Right renal pelvis (tissue), 4 donors: ENCODE results near the gene DGCR6L. TPM values are rescaled to one million over a fixed set of nuclear protein-coding genes. Genes with fewer than 3 reads are reported as not detected.
"Not testable (repeated sequence)": the region's sequence is repeated elsewhere in the genome, so short reads cannot be mapped to it uniquely, and the experiment has no call there.

ENCODE experiments used
- DNase-seq, 4 donors: peaks; one replicate each; pipeline ENCODE4 v3.0.0-alpha.2; 2013; ENCODE audit warnings: low read depth in 4 of 4, low spot score in 3 of 4, missing footprints in 1 of 4
- polyA plus RNA-seq, 4 donors: library from polyadenylated mRNA; unstranded; fragments of 120-200 nt; gene quantifications; one replicate each; pipeline ENCODE4 v1.2.1, GENCODE V29; 2013; ENCODE audit not compliant: insufficient read length in 4 of 4

Gene DGCR6L
- polyA plus RNA-seq: 10 to 100 TPM; 45.1 to 68.0 (median 52.9) TPM

DNA sequence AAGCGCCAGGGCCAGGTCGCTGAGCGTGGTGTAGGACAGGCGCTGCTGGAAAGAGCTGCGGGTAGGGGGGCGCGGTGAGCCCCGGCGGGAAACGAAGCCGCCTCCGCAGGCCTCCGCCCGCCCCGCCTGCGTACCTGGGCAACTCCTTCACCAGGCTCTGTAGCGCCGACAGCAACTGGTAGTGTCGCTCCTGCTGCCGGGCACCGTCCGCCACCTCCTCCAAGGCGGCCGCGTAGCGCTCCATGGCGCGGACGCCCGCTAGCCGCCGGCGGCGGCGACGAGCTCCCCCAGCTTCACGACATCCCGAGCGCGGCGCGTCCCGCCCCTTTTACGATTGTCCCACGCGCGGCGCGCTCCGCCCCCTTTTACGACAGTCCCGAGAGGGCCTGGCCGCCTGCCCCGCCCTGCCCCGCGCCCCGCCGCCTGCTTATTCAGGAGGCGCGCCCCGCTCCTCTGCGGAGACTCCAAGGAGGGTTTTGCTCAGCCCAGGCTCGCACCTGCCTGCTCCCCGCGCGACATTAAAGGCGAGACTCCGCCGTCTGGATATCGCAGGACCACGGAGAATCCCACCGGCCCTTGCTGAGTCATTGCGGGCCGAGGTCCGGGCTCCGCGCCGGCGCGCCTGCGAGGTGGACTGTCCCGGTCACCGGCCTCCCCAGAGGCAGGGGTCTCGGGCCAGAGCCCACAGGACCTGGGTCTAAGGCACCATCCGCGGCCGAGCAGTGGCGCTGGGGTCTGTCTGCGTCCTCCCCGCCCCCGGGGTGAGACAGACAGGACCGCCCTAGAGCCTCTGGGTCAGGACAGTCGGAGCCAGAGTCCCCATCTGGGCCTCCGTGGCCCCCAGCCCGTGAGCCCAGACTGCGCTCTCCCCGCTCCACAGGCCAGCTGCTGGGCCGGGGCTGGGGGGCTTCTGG is at the start of gene DGCR6L:
Gene DGCR6L, minus strand, starts transcription at position 316 of the 914 bp plus-strand sequence. Its CDS starts 72 bp downstream, at position 244.
- peak; percentile 90 to 93 (median 92) for DNase-seq

DNA sequence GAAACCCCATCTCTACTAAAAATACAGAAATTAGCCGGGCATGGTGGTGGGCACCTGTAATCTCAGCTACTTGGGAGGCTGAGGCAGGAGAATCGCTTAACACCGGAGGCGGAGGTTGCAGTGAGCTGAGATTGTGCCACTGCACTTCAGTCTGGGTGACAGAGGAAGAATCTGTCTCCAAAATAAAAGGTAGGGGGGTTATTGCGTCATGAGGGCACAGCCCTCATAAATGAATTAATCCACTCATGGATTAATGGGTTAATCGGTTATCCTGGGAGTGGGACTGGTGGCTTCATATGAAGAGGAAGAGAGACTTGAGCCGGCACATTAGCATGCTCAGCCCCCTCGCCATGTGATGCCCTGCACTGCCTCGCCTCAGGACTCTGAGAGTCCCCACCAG is 49.0 kb upstream of the DGCR6L start:
- DNase-seq: not testable (repeated sequence)

DNA sequence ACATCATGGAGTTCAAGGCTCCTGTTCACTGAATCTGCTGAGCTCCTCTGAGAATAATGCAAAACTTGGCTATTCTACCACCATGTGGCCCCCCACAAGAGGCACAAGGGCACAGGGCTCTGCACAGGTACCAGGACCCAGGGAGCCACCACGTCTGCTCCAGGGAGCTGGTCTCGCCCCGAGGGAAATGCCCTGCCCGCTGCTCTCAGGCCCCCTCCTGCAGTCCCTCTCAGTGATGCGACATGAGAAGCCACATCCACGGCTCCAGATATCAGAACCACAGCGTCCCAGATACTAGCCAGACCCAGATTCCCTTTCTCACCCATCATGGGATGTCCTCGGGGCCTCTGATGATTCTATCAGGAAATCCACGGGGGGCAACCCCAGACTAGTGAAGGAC is 47.0 kb upstream of the DGCR6L start:
- DNase-seq: not testable (repeated sequence)

DNA sequence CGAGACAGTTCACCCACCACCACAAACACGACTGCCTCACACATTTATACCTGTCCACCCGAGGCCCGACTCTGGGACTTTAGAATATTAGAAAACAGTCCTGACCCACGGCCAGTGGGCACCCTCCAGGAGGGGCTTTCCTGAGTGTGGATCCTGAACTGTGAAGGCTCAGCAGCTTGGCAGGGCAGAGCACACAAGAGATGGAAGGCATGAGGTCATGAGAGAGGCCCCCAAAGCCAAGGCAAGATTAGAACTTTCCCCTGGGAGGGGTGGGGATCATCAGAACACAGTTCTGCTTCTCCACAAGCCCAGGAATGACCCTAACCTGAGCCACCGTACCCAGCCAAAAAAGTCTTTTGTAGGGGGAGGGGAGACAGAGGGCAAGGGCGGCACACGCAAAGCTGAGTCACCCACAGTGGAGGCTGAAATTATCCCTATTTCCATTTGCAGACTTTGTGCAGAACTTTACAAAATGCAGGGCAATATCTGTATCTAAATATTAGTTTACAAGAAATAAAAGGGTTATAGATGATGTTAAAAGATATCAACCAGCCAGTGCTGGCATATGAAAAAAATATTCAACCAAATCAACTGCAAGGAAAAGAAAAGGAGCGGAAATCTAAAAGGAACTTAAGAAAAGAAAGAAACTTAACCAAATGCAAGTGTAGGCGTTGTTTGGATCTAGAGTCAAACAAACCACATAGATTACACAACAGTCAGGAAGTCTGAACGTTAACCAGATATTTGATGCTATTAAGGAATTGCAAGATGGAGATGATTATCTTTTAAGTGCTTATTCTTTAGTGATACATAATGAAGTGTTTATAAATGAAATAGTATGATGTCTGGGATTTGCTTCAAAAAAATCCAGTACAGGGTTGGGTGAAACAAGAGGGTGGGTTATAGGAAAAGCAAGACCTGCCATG is 44.7 kb upstream of the DGCR6L start:
- not testable (repeated sequence) for DNase-seq

DNA sequence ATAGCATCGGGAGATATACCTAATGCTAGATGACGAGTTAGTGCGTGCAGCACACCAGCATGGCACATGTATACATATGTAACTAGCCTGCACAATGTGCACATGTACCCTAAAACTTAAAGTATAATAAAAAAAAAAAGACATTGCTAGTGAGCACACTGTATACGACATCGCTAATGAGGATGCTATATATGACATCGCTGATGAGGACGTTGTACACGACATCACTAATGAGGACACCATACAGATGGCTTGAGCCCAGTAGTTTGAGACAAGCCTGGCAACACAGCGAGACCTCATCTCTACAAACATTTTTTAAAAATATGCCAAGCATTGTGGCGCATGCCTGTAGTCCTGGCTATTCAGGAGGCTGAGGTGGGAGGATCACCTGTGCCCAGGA is 42.5 kb upstream of the DGCR6L start:
- DNase-seq: not testable (repeated sequence)

DNA sequence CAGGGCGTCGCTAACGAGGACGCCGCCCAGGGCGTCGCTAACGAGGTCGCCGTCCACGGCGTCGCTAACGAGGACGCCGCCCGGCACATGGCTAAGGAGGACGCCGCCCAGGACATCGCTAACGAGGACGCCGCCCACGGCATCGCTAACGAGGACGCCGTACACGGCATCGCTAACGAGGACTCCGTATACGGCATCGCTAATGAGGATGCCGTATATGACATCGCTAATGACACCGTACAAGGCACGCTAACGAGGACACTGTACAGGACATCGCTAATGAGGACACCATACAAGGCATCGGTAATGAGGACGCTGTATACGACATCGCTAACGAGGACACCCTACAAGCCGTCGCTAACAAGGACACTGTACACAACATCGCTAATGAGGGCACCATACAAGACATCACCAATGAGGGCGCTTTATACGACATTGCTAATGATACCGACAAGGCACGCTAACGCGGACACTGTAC is 41.9 kb upstream of the DGCR6L start:
- DNase-seq: not testable (repeated sequence)

DNA sequence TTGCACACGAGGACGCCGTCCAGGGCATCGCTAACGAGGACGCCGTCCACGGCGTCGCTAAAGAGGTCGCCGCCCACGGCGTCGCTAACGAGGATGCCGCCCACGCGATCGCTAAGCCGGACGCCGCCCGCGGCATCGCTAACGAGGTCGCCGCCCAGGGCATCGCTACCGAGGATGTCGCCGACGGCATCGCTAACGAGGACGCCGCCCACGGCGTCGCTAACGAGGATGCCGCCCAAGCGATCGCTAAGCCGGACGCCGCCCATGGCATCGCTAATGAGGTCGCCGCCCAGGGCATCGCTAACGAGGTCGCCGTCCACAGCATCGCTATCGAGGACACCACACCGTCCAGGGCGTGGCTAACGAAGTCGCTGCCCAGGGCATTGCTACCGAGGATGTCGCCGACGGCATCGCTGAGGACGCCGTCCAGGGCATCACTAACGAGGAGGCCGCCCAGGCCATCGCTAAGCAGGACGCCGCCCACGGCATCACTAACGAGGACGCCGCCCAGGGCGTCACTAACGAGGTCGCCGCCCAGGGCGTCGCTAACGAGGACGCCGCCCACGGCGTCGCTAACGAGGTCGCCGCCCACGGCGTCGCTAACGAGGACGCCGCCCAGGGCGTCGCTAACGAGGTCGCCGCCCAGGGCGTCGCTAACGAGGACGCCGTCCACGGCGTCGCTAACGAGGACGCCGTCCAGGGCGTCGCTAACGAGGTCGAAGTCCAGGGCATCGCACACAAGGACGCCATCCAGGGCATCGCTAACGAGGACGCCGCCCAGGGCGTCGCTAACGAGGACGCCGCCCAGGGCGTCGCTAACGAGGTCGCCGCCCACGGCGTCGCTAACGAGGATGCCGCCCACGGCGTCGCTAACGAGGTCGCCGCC is 41.2 kb upstream of the DGCR6L start:
- not testable (repeated sequence) for DNase-seq

DNA sequence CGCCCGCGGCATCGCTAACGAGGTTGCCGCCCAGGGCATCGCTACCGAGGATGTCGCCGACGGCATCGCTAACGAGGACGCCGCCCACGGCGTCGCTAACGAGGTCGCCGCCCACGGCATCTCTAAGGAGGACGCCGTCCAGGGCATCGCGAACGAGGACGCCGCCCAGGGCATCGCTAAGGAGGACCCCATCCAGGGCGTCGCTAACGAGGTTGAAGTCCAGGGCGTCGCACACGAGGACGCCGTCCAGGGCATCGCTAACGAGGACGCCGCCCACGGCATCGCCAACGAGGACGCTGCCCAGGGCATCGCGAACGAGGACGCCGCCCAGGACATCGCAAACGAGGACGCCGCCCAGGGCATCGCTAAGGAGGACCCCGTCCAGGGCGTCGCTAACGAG is 40.4 kb upstream of the DGCR6L start:
- DNase-seq: not testable (repeated sequence)

DNA sequence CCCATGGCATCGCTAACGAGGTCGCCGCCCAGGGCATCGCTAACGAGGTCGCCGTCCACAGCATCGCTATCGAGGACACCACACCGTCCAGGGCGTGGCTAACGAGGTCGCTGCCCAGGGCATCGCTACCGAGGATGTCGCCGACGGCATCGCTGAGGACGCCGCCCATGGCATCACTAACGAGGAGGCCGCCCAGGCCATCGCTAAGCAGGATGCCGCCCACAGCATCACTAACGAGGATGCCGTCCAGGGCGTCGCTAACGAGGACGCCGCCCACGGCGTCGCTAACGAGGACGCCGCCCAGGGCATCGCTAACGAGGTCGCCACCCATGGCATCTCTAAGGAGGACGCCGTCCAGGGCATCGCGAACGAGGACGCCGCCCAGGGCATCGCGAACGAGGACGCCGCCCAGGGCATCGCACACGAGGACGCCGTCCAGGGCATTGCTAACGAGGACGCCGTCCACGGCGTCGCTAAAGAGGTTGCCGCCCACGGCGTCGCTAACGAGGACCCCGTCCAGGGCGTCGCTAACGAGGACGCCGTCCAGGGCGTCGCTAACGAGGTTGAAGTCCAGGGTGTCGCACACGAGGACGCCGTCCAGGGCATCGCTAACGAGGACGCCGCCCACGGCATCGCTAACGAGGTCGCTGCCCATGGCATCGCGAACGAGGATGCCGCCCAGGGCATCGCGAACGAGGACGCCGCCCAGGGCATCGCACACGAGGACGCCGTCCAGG is 38.8 kb upstream of the DGCR6L start:
- DNase-seq: not testable (repeated sequence)

DNA sequence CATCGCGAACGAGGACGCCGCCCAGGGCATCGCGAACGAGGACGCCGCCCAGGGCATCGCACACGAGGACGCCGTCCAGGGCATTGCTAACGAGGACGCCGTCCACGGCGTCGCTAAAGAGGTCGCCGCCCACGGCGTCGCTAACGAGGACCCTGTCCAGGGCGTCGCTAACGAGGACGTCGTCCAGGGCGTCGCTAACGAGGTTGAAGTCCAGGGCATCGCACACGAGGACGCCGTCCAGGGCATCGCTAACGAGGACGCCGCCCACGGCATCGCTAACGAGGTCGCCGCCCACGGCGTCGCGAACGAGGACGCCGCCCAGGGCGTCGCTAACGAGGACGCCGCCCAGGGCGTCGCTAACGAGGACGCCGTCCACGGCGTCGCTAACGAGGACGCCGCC is 38.1 kb upstream of the DGCR6L start:
- not testable (repeated sequence) for DNase-seq

DNA sequence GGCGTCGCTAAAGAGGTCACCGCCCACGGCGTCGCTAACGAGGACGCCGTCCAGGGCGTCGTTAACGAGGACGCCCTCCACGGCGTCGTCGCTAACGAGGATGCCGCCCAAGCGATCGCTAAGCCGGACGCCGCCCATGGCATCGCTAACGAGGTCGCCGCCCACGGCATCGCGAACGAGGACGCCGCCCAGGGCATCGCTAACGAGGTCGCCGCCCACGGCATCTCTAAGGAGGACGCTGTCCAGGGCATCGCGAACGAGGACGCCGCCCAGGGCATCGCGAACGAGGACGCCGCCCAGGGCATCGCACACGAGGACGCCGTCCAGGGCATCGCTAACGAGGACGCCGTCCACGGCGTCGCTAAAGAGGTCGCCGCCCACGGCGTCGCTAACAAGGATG is 37.0 kb upstream of the DGCR6L start:
- DNase-seq: not testable (repeated sequence)

DNA sequence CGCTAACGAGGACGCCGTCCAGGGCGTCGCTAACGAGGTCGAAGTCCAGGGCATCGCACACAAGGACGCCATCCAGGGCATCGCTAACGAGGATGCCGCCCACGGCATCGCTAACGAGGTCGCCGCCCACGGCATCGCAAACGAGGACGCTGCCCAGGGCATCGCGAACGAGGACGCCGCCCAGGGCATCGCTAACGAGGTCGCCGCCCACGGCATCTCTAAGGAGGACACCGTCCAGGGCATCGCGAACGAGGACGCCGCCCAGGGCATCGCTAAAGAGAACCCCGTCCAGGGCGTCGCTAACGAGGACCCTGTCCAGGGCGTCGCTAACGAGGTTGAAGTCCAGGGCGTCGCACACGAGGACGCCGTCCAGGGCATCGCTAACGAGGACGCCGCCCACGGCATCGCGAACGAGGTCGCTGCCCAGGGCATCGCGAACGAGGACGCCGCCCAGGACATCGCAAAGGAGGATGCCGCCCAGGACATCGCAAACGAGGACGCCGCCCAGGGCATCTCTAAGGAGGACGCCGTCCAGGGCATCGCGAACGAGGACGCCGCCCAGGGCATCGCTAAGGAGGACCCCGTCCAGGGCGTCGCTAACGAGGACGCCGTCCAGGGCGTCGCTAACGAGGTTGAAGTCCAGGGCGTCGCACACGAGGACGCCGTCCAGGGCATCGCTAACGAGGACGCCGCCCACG is 36.2 kb upstream of the DGCR6L start:
- DNase-seq: not testable (repeated sequence)

DNA sequence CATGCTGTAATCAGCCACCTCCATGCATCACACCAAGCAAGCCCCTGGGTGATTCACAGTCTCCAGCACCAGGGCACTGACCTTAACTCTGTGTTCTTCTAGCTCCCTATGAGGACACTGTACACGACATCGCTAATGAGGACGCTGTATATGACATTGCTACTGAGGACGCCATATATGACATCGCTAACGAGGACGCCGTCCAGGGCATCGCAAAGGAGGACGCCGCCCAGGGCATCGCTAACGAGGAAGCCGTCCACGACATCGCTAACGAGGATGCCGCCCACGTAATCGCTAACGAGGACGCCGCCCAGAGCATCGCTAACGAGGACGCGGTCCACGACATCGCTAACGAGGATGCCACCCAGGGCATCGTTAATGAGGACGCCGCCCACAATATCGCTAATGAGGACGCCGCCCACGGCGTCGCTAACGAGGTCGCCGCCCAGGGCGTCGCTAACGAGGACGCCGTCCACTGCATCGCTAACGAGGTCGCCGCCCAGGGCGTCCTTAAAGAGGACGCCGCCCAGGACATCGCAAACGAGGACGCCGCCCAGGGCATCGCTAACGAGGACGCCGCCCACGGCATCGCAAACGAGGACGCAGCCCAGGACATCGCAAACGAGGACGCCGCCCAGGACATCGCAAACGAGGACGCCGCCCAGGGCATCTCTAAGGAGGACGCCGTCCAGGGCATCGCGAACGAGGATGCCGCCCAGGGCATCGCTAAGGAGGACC is 34.5 kb upstream of the DGCR6L start:
- no peak for DNase-seq

DNA sequence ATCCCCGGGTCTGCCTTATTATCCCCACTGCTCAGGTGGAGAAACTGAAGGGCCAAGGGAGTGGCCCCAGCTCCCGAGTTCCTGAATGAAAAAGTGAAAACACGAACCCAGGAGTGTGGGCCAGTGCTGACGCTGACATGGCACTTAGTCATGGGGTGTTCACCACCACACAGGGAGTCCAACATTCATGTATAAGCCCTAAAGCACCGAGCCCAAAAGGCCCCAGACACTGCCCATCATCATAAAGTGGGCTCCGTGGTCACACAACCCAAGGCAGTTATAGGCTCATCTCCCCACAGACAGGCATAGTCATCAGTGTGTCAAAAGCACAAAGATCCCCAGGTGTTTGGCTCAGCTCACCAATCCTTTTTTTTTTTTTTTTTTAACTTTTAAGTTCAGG is 32.7 kb upstream of the DGCR6L start:
- not testable (repeated sequence) for DNase-seq

DNA sequence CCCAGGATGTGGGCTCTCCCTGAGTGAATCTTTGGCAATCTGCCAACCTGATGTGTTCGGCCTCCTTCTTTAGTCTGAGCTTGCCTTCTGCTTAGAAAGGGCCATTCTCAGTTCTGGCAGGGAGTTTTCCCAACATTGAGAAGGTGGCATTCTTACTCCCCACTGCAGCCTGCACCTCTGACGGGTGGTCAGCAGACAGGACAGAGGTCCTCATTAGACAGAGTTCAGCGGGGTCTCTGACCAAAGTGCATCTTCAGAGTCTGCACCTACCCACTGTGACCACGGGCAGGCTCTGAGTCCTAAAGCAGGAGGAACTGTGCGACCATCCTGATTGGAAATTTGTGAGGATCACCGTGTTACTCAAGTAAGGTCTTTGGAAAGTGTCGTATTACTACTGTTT is 26.7 kb upstream of the DGCR6L start:
- not testable (repeated sequence) for DNase-seq

DNA sequence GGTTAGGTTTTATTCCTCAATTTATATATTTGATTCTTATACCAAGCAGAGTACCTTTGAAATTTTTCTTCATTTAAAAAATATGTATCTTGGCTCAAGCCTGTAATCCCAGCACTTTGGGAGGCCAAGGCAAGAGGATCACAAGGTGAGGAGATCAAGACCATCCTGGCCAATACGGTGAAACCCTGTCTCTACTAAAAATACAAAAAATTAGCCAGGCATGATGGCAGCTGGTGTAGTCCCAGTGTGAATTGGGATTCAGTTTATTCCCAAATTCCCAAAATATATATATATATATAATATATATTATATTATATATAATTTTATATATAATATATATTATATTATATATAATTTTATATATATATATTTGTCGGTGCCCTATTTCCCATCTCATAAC is 18.4 kb upstream of the DGCR6L start:
- DNase-seq: not testable (repeated sequence)

DNA sequence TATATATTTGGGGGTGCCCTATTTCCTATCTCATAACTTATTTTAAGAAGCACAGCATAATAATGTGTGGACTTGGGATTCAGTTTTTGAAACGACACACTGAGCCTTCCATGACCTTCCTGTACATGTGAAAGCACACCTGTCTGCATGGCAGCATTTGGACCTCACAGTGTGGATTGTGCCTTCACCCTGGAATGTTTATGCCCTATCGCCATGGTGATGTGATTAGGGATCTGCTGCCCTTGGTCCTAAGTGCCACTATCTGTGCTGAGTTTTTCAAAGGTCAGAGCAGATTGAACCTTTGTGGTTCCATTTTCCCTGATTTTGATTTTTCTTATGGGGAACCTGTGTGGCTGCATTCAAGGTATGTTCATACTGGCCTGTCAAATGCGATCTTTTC is 17.9 kb upstream of the DGCR6L start:
- not testable (repeated sequence) for DNase-seq

DNA sequence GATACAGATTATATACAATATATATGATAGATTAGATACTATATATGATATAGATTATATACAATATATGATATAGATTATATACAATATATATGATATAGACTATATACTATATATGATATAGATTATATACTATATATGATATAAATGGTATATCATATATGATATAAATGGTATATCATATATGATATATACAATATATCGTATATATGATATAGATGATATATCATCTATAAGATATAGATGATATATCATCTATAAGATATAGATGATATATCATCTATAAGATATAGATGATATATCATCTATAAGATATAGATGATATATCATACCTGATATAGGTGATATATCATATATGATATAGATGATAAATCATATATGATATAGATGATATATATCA is 16.7 kb upstream of the DGCR6L start:
- not testable (repeated sequence) for DNase-seq
